ENCODE data around the gene TMTC2. TPM values are rescaled to one million over a fixed set of nuclear protein-coding genes. Genes with fewer than 3 reads are reported as not detected.

Gene TMTC2
- total RNA-seq, 2 experiments from 2014 or later, result 1.8 to 2.1 TPM

GRCh38 chr12:83042441-83043200 is 355.9 kb downstream of the TMTC2 start:
- no peak overlapping the region for H3K4me3 Mint-ChIP-seq

DNA sequence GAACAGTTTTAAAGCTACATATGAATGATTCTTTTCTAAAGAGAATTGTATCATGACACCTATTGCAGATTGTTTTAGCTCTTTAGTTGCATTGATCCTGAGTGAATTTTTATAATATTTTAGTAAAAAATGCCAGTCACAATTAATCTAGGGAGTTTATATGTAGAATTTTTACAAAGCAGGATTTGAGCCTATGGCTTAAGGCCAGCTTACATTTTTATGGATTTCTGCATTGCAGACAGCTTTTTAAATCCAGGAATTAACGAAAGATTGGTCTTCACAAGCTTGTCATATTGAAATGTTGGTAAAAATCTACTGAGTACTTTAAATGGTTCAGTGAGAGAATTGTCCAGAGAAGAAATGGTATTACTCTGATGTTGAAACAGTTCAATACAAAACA is 358.0 kb downstream of the TMTC2 start:
- H3K4me1 ChIP-seq (ENCODE audit: insufficient read depth, low read length), result no peaks in the 10 kb centered on the region
- H3K4me3 ChIP-seq (ENCODE audit: low read length), result no peak overlapping the region
- no peak for ATAC-seq (ENCODE audit: poor library complexity)
- intact Hi-C loops (cut with DNase I, micrococcal nuclease), result loop anchor here in 1 of 2 experiments (5.0 kb wide), 1 partner anchor 1878 kb away; no protein-coding TSS in a partner anchor
- no peaks in the 10 kb centered on the region for H3K36me3 ChIP-seq (ENCODE audit: insufficient read depth, low read length)
- H3K9me3 ChIP-seq (ENCODE audit: control insufficient read depth in 1 of 2, insufficient read depth in 1 of 2, low read length in 2 of 2), result no peaks in the 10 kb centered on the region
- H3K27ac ChIP-seq (ENCODE audit: low read depth in 1 of 2, low read length in 2 of 2), result no peak overlapping the region
- Mint-ChIP-seq H3K27me3 (no peaks in the 10 kb centered on the region), H3K36me3 (ENCODE audit: low read depth) (no peaks in the 10 kb centered on the region), H3K9me3 (no peaks in the 10 kb centered on the region), H3K4me3 (no peak overlapping the region), H3K27ac (no peak overlapping the region), H3K4me1 (ENCODE audit: low read depth) (no peaks in the 10 kb centered on the region)
- DNase-seq, result no peak
- no peak for TF ChIP-seq CTCF (IDR thresholded peaks at IDR 0.05)
- no peaks in the 10 kb centered on the region for H3K27me3 ChIP-seq (ENCODE audit: control insufficient read depth in 1 of 2, insufficient read depth in 2 of 2, low read length in 2 of 2)
- CTCF ChIA-PET, result no interaction called here
- POLR2A ChIA-PET, result no interaction called here

More at GRCh38 chr12:83042441-83043200, 355.9 kb downstream of the TMTC2 start:
- ChIA-PET POLR2A (no interaction called here), CTCF (no interaction called here)
- no peak overlapping the region for H3K27ac Mint-ChIP-seq
- ATAC-seq (ENCODE audit: poor library complexity) (no peak), DNase-seq (no peak)
- no peaks in the 10 kb centered on the region for H3K4me1 Mint-ChIP-seq (ENCODE audit: low read depth)
- no peaks in the 10 kb centered on the region for H3K4me1 ChIP-seq (ENCODE audit: insufficient read depth, low read length)
- no peaks in the 10 kb centered on the region for H3K27me3 ChIP-seq (ENCODE audit: control insufficient read depth in 1 of 2, insufficient read depth in 2 of 2, low read length in 2 of 2)
- H3K36me3 ChIP-seq (ENCODE audit: insufficient read depth, low read length), result no peaks in the 10 kb centered on the region
- intact Hi-C loops (cut with DNase I, micrococcal nuclease), result no loop called here
- no peaks in the 10 kb centered on the region for H3K36me3 Mint-ChIP-seq (ENCODE audit: low read depth)
- no peaks in the 10 kb centered on the region for H3K9me3 ChIP-seq (ENCODE audit: control insufficient read depth in 1 of 2, insufficient read depth in 1 of 2, low read length in 2 of 2)
- no peaks in the 10 kb centered on the region for H3K9me3 Mint-ChIP-seq
- H3K4me3 ChIP-seq (ENCODE audit: low read length), result no peak overlapping the region
- no peak overlapping the region for H3K27ac ChIP-seq (ENCODE audit: low read depth in 1 of 2, low read length in 2 of 2)
- H3K27me3 Mint-ChIP-seq, result no peaks in the 10 kb centered on the region
- TF ChIP-seq CTCF (IDR thresholded peaks at IDR 0.05), result no peak

GRCh38 chr12:83046019-83046418 is 359.3 kb downstream of the TMTC2 start:
- no peak overlapping the region for H3K27ac ChIP-seq (ENCODE audit: low read depth in 1 of 2, low read length in 2 of 2)
- no peak for ATAC-seq (ENCODE audit: poor library complexity)
- intact Hi-C loops (cut with DNase I, micrococcal nuclease), result loop anchor here in 1 of 2 experiments (5.0 kb wide), 1 partner anchor 1876 kb away; no protein-coding TSS in a partner anchor
- ChIA-PET POLR2A (no interaction called here), CTCF (no interaction called here)
- no peaks in the 10 kb centered on the region for H3K36me3 ChIP-seq (ENCODE audit: insufficient read depth, low read length)
- no peak overlapping the region for H3K4me3 ChIP-seq (ENCODE audit: low read length)
- DNase-seq, result no peak
- H3K27me3 Mint-ChIP-seq, result no peaks in the 10 kb centered on the region
- H3K4me3 Mint-ChIP-seq, result no peak overlapping the region
- H3K9me3 ChIP-seq (ENCODE audit: control insufficient read depth in 1 of 2, insufficient read depth in 1 of 2, low read length in 2 of 2), result no peaks in the 10 kb centered on the region
- no peaks in the 10 kb centered on the region for H3K36me3 Mint-ChIP-seq (ENCODE audit: low read depth)
- no peaks in the 10 kb centered on the region for H3K4me1 Mint-ChIP-seq (ENCODE audit: low read depth)
- no peaks in the 10 kb centered on the region for H3K4me1 ChIP-seq (ENCODE audit: insufficient read depth, low read length)
- H3K27ac Mint-ChIP-seq, result no peak overlapping the region
- no peaks in the 10 kb centered on the region for H3K9me3 Mint-ChIP-seq
- TF ChIP-seq CTCF (IDR thresholded peaks at IDR 0.05), result no peak
- no peaks in the 10 kb centered on the region for H3K27me3 ChIP-seq (ENCODE audit: control insufficient read depth in 1 of 2, insufficient read depth in 2 of 2, low read length in 2 of 2)

All from CD4-positive, alpha-beta T cell (primary cell).